Measurements from ENCODE around the gene CASQ1.

The CASQ1 gene

DNA sequence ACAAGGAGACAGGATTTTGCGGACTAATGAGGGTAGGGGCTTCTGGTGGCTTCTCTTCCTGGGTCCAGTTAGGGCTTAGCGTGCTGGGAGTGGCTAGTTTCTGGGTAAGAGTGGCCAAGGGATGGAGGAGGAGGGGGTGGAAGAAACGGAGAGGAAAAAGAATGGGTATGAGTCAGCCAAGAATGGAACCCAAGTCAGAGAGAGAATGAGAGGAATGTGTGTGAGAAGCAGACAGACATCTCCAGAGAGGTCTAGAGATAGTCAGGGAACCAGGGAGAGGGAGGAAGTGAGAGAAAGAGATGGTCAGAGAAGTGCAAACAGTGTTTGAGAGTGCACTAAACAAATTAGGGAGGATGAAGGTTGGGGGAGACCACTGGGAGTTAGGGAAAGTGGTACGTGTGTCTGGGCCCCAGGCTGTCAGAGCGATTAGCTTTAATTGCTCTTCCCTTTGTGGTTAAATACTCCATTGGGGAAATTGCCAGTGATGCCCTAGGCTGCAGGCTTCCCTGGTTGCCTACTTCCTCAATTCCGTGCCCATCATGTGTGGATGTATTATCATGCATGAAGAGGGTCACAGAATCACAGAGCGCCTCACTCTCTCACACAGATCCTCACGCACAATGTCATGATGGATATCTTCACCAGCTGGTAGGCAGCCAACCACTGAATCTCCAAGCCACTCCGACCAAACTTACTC lies 16.2 kb downstream of the CASQ1 start:
- DNase-seq = no peak

DNA sequence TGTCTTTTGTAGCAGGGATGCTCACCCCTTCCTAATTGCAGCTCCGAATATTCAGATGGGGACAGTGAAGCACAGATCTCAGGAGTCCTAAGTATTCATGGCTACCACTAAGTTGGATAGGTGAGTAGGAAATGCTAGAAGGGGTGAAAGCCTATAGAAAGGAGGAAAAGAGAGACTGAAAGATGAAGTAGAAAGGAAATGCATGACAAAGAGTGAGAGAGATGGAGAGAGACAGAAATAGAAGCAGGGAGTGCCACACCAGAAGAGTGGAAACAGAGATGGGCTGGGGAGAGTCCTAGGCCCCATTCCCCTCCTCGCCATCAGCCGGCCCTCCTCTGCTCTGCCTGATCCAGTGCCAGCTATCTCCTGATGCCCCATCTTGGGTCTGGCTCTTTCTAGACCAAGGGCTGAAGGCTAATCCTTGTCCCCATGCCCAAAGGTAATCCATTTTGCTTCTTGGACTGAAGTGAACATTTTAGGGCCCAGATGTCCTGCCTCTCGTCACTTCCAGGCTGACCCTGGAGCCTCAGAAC lies 16.8 kb downstream of the CASQ1 start:
- DNase-seq = no peak

DNA sequence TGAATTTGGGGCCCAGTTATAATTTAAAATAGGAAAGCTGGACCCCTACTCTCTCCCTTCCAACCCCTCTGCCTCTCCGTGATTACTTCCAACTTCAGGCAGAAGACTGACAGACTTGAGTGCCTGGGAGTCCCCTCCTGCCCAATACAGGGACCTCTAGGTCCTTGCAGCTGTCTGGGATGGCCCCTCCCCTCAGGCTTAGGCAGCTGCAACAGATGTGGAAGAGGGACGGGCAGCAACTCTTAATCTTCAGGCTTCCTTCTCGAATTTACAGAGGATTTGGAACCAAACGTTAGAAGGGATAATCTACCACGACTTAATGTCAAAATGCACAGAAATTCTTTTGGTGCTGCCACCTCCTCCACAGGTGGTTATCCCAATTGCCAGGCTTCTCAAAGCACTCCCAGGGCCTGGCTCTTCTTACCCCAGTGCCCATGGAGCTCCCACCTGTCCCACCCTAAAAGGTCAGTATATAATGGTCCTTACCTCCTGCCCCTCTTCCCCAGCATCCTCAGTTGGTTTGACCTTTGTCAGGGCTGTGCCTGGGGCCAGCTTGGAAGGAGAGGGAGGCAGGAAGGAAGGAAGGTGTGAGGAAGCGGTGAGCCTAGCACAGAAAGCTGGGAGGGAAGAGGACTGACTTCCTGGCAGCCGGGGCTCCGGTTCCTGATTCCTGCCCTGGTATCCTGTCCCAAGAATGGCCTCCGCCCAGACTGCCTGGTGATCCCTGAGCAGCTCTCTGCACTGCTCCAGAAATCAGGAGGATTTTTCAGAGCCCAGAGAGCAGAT lies 17.6 kb downstream of the CASQ1 start:
- no peak for DNase-seq

DNA sequence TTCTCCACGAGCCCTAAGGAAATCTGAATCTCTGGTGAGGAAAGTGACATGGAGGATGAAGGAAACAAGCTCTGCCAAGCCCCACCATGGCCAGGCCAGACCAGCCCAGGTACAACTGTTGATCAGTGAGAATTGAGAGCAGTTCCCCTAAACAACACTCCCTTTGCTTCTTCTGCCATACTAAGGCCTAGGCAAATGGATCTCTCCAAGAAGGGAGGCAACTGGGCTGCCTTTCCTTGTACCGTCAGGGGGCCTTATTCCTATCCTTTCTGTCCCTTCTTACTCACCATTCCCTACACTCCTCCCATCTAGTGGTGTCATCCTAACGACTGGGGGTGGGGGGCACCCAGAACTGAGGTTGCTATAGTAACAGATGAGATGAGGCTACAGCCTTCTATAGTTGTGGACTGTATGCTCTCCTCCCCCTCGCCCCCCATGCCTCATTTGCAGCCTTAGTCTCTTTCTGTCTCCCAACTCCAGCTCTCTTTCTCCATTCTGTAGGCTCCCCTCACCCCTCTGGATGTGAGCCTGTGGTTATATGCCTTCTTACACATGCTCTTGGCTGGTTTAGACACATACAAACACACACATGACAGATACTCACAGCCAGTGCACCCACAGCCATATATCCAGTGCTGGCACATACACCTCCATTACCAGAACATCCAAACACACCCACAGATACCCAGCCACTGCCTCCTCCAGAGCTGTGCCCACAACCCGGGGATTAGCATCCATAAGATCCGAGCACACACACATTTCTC lies 18.4 kb downstream of the CASQ1 start:
- DNase-seq = no peak

DNA sequence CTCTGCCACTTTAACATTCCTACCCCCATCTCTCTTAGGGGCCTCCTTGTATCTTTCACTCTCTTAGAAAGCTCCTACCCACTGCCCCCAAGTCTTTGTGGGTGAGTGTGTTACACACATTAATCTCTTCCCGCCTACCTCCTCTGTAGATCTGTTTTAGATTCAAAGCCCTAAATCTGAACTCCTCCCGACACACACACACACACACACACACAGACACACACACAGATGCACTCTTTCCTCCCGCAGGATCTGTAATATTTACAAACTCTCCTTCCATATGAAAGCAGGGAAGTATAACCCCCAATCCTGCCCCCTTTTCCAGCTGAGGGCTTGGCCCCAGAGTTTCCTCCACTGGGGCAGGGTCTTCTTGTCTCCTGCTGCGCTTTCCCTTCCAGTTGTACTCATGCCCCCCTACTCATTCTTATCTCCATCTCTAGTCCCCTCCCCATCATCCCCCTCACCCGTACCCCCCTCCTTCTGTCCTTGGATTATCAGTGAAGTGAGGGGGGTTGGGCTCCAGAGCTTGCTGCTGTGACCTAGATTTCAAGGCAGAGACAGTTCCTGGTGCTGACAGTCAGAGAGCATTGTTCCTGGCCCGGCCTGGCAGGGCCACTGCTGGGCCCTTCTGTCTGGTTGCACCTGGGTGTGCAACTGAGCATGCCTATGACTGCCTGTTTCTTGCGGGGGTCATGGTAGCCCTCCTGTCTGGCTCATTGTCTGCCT lies 19.1 kb downstream of the CASQ1 start:
- no peak for DNase-seq

DNA sequence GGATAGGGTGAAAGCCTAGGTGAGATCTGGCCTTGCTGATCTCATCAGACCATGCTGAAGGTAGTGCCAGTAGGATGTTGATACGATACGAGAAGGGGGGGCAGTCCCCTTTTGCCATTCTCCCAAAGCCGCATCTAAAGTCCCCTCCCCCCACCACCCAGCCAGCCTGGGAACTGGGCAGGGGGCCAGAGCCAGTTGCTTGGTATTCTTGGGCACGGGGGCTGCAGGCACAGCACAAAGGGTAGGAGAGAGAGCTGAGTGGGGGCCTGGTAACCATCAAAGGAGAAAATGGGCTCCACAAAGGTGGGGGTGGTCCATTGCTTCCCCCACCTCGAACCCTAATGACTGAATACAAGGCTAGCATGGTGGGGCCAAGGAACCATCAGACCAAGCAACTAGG lies 20.2 kb downstream of the CASQ1 start:
- no peak for DNase-seq

DNA sequence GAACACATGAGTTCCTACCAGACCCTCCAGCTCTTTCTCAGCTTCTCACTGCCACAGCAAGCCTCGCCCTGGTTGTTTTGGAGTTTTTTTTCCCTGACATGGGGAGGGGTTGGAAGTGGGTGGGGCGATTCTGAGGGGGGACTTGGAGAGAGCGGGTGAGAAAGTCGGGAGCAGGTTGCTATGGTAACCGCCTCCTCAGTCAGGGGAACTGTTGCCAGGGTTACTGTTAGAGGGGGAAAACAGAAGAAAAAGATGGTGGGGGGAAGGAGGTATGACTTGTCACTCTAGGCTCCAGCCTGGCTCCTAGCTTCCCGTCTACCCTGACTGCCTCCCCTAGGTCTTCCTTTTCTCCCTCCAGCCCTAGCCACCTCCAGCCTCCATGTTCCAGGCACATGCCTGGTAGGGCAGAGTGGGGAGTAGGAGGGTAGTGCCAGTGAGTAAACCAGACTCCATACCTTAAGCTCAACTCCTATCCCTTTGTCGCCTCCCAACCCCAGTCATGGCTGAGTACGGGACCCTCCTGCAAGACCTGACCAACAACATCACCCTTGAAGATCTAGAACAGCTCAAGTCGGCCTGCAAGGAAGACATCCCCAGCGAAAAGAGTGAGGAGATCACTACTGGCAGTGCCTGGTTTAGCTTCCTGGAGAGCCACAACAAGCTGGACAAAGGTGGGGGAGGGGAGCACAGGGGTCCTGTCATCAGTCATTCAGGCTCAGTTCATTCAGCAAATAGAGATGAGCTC lies 20.8 kb downstream of the CASQ1 start:
- DNase-seq = no peak

DNA sequence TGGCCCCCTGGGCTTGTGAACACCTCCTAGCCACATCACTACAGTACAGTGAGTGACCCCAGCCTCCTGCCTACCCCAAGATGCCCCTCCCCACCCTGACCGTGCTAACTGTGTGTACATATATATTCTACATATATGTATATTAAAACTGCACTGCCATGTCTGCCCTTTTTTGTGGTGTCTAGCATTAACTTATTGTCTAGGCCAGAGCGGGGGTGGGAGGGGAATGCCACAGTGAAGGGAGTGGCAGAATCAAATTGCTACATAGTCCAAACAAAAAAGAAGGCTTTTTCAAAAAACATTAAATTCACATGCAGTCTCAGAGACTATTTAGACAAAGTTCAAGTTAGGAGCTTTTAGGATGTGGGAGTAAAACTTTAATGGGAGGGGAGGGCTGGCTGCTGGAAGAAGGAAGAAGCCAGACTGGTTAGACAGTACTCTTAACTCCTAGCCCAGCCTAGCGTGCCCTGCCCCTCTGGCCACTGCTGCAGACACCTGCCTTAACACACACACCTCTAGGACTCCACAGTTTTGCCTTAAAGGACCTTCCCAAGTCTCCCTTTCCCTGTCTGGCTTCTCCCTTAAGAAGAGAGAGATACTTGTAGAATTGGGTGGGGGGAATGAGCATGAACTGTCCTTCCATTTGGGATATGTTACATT lies 24.2 kb downstream of the CASQ1 start:
- no peak for DNase-seq

DNA sequence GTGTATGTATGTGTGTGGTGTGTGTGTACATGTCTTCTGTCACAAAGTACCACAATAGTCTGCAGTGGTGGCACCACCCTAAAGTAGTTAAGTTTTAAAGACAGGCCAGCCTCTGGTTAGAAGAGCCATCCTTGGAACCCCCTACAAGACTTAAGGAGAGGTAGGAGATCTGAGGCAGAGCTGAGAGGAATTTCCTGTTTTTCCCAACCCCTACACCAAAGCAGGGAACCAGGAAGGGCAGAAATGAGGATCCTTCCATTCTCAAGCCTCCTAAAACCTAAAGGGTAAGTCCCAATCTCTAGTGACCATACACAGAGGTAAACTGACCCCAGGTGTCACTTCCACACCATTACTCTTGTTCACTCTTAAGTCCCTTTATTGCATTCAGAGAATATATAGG lies 25.9 kb downstream of the CASQ1 start:
- DNase-seq = no peak

DNA sequence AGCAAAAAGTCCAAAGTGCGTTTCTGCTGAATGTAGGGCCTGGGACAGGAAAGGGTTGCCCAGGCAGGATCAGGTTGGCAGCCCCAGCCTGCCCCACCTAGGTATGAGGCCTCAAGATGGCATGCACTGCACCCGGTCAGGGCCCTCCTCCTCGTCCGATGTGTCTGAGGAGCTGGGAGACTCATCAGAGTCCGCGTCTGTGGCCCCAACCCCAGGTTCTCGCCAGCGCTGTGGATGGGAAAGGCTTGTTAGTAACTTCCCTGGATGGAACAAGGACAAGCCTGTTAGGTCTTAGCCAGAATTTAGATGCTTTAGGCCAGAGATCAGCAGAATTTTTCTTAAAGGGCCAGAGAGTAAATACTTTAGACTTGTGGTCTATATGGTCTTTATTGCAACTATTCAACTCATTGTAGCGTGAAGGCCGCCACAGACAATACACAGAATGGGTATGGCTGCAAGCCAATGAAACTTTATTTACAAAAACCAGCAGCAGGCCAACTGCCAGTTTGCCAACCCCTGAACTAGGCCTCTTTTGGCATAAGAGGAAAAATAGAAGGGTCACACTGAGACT lies 27.2 kb downstream of the CASQ1 start:
- DNase-seq = no peak

DNA sequence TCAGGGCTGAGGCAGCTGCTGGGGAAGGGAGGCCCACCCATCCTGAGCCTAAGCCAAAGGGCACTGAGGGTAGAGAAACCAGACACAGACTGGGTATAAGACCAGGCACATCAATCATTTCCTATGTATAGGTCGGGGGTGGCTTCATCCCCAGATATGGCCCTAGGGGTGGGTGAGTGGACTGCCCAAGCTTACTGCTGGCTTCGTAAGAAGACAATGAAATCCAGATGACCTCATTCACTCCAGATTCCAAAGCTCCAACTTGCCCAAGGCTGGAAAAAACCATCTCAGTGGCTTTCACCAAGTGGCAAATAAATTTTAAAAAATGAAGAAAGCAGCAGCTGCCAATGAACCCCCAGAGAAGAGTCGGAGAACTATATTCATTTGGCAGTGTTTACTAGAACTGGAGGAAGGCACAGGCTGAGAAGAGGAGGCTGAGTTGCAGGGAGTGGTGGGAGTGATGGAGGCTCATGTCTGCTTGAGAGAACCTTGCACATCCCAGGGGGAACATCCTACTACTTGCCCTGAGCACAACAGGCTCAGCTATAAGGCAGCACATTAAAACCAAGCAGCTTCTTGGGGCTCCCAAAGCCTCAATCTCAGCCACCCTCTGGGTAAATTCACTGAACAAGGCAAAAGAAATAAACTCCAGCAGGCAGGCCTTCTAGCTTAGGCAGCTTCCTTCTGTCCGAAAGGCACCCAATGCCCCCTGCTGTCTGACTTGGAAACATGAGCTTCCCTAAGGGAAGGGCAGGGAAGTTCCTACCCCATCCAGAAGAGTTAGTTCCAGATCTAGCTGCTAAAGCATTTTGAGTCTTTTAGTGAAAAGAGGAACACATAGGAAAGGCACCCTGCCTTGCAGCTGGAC lies 28.9 kb downstream of the CASQ1 start:
- no peak for DNase-seq

DNA sequence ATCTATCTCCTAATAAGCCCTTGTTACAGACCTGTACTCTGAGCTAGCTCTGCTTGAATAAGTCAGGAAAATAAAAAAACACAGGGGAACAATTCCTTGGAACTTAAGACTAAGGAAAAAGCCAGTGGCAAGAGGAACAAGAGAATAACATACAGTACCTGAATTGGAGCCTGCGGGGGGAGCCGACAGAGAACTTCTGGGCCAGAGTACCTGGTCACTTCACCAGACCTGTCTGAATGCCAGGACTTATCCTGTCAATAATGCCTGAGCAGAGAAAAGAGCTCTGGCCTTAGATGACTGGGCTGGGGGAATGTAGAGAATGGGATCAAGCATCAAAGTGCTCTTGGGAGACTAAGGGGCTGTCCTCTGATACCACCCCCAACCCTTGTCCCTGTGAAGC lies 29.9 kb downstream of the CASQ1 start:
- no peak for DNase-seq

DNA sequence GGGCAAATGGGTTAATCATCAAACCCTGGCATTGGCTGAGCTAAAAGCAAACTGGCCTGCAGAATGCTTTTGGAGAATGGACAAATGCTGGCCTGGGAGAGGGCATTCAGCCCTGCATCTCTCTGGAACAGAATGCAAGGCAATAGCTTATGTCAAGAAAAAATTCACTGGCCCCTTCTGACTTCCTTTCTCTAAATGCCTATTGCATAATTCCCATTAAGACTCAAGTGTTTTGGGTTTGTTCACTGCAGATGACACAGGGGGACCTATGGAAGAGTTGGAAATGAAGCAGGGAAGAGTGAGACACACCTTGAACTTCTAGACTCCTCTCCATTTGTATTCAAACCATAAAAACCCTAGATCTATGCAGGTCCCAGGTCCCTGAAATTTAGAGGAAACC lies 30.7 kb downstream of the CASQ1 start:
- no peak for DNase-seq

DNA sequence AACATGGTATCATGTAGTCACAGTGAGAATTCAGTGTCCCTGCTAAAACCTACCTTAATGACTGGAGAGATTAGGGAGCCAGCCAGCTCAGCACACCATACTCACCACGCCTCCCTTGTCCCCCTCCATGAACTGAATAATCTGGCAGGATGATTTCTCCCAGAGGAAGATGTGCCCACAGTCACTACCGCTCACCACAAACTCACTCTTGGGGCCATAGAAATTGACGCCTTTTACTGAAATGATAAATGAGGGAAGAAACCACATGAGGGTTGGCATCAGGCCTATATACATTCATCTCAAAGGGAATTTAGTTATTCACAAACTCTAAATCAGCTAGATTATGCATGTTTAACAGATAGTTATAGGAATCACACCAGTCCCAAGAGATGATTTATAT lies 32.2 kb downstream of the CASQ1 start:
- DNase-seq = no peak

DNA sequence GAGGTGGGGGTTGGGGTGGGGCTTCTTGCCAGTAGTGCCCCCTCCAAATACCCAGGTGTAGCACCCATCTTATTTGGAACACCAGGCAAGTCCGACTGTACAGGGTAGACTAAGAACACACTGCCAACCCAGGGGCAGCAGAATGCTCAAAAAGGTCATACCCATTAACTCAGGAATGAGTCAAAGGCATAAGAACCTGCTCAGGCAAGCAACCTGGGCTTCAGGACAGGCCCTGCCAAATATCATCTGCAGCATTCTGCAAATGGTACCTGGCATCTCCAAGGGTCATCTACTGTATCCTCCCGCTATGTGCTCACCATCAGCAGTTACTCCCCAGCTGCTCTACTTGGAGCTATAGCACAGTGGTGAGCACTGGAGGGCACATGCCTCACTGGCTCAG lies 34.2 kb downstream of the CASQ1 start:
- DNase-seq = no peak

DNA sequence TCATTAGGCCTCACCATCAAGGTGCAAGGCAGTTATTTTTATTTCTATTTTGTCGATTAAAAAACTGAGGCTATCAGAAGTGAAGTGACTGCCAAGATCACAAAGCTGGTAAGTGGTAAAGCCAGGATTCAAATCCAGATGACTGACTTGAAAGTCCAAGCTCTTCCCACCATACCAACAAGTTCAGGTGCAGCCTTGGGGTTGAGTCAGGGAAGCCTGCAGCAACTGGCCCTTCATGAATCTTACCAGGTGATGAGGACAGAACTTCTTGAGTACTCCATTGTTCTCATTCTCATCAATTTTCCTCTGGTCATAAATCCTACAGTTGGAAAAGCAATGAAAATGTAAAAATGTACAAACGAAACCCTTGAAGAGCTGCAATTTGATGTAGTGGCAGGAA lies 35.0 kb downstream of the CASQ1 start:
- DNase-seq = no peak

DNA sequence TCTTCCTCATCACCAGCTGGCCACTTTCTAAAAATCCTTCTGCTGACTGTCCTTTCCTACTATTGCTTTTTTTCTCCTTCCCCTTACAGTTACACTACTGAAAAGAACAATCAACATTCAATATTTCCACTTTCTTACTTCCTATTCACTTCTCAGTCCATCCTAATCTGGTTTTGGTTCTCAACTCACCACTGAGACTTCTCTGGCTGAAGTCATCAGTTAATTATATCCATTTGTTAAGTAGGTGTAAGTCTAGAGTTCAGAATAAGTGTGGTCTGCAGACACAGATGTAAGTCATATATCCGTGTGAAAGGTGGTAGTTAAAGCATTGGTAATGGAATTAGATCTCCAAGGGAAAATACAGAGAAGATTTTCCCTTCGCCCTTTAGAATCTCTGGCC lies 36.2 kb downstream of the CASQ1 start:
- no peak for DNase-seq

DNA sequence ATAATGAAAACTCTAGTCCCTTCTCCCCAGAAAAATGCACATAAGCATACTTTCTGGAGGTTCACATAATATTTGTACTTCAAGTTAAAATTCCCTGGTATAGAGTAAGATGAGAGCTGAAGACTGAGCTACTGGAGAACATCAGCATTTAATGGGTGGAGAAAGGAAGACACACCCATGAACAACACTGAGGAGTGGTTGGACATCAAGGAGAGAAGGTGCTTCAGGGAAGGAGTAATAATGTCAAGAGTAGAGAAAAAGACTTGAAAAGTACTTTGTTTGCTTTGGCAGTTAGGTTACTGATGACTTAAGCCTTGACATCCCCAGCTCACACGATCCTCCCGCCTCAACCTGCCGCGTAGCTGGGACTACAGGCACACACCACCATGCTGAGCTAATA lies 36.7 kb downstream of the CASQ1 start:
- no peak for DNase-seq

DNA sequence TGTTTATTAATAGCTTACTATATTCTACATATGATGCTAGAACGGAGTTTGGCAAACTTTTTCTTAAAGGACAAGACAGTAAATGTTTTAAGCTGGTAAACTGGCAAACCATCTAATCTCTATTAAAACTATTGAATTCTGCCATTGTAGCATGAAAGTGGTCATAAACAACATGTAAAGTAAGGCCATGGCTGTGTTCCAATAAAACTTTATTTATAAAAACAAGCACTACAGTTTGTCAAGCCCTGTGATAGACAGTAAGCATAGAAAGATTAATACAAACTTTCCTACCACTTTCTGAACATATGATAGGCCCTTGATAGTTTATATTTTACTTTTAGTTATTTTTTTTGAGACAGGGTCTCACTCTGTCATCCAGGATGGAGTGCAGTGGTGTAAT lies 37.2 kb downstream of the CASQ1 start:
- DNase-seq = no peak

DNA sequence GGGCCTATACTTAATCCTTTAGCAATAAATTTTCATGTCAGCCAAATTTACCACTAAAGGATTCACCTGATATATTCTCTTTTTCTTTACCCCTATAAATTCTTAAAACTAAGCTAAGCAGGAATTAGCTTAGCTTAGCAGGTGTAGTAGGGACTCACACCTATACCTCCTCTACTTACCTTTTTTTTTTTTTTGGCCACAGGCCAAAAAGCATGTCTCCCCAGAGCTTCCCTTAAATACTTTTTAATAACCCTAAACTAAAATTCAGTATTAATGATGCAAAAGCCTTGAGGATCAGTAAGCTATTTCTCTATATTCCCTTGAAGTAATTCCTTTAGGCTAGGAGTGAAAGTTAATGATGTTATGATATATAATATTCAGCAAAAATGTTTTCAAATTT lies 38.1 kb downstream of the CASQ1 start:
- no peak for DNase-seq
